GM18909 (cell line): ENCODE measurements around the gene CTTNBP2.

ENCODE experiments used
- ATAC-seq: cut with Tn5 transposase; IDR thresholded peaks from one replicate; pipeline ENCODE4 v1.9.1; 2021; ENCODE audit warnings: mild to moderate bottlenecking; ENCODE audit not compliant: unreplicated experiment, poor library complexity

CTTNBP2 gene

GRCh38 chr7:117873310-117874190, at the start of gene CTTNBP2:
Gene CTTNBP2, minus strand, starts transcription at chr7:117873441. Its CDS starts 26 bp downstream, at chr7:117873415.
- ATAC-seq: peak; percentile 57

- no peak for ATAC-seq
Measured at GRCh38 chr7:117916309-117916708, 43.1 kb upstream of the CTTNBP2 start.

GRCh38 chr7:117912421-117912820, 39.2 kb upstream of the CTTNBP2 start:
- no peak for ATAC-seq

- ATAC-seq: no peak
Measured at GRCh38 chr7:117908031-117908795, 35.0 kb upstream of the CTTNBP2 start.

- no peak for ATAC-seq
Measured at GRCh38 chr7:117907049-117907640, 33.9 kb upstream of the CTTNBP2 start.

GRCh38 chr7:117902314-117902889, 29.2 kb upstream of the CTTNBP2 start:
- no peak for ATAC-seq

GRCh38 chr7:117901089-117901797, 28.0 kb upstream of the CTTNBP2 start:
- no peak for ATAC-seq

- no peak for ATAC-seq
Measured at GRCh38 chr7:117896339-117896738, 23.1 kb upstream of the CTTNBP2 start.

GRCh38 chr7:117895276-117895675, 22.0 kb upstream of the CTTNBP2 start:
- no peak for ATAC-seq

GRCh38 chr7:117894037-117894436, 20.8 kb upstream of the CTTNBP2 start:
- no peak for ATAC-seq

- no peak for ATAC-seq
Measured at GRCh38 chr7:117892821-117893220, 19.6 kb upstream of the CTTNBP2 start.

GRCh38 chr7:117889611-117890010, 16.4 kb upstream of the CTTNBP2 start:
- ATAC-seq: no peak

- ATAC-seq: no peak
Measured at GRCh38 chr7:117888627-117889026, 15.4 kb upstream of the CTTNBP2 start.

GRCh38 chr7:117882594-117882993, 9.4 kb upstream of the CTTNBP2 start:
- ATAC-seq: no peak

GRCh38 chr7:117876761-117877160, 3.5 kb upstream of the CTTNBP2 start:
- no peak for ATAC-seq

- no peak for ATAC-seq
Measured at GRCh38 chr7:117875566-117875965, 2.3 kb upstream of the CTTNBP2 start.

- ATAC-seq: no peak
Measured at GRCh38 chr7:117874191-117874700, 1.0 kb upstream of the CTTNBP2 start.

GRCh38 chr7:117872561-117873309, 506 bp downstream of the CTTNBP2 start:
- peak; percentile 30 for ATAC-seq
